AG08395 (cell line): Measurements from ENCODE around the gene PHOSPHO2.

Experiments
- DNase-seq: peaks from one replicate; pipeline ENCODE4 v3.0.0; 2012; ENCODE audit warnings: mixed read lengths, low spot score

The PHOSPHO2 gene

GRCh38 chr2:169694113-169694893 is at the start of gene PHOSPHO2, which contains the start of gene CFAP210:
Gene PHOSPHO2, plus strand, starts transcription at chr2:169694469. Its CDS starts 6,503 bp downstream, at chr2:169700972.
Gene CFAP210, minus strand, starts transcription at chr2:169694405. Its CDS starts 78 bp downstream, at chr2:169694327.
- peak; percentile 98 for DNase-seq

- DNase-seq, result no peak
These were observed 46.8 kb upstream of the PHOSPHO2 start for GRCh38 chr2:169647496-169647895.

GRCh38 chr2:169649278-169649677 is 45.0 kb upstream of the PHOSPHO2 start:
- DNase-seq, result no peak

- DNase-seq, result no peak
These were observed 40.6 kb upstream of the PHOSPHO2 start for GRCh38 chr2:169653636-169654035.

- no peak for DNase-seq
These were observed 38.1 kb upstream of the PHOSPHO2 start for GRCh38 chr2:169656164-169656563.

- no peak for DNase-seq
These were observed 35.4 kb upstream of the PHOSPHO2 start for GRCh38 chr2:169658877-169659276.

GRCh38 chr2:169659320-169659719 is 34.9 kb upstream of the PHOSPHO2 start:
- no peak for DNase-seq

- DNase-seq, result no peak
These were observed 33.0 kb upstream of the PHOSPHO2 start for GRCh38 chr2:169661265-169661664.

GRCh38 chr2:169662744-169663143 is 31.5 kb upstream of the PHOSPHO2 start:
- no peak for DNase-seq

GRCh38 chr2:169663247-169663646 is 31.0 kb upstream of the PHOSPHO2 start:
- no peak for DNase-seq

GRCh38 chr2:169664600-169664977 is 29.7 kb upstream of the PHOSPHO2 start:
- peak; percentile 13 for DNase-seq

GRCh38 chr2:169664978-169665930 is 29.0 kb upstream of the PHOSPHO2 start:
- no peak for DNase-seq

GRCh38 chr2:169667583-169667982 is 26.7 kb upstream of the PHOSPHO2 start:
- DNase-seq, result no peak

GRCh38 chr2:169670215-169670651 is 24.0 kb upstream of the PHOSPHO2 start:
- peak; percentile 25 for DNase-seq

GRCh38 chr2:169670937-169671336 is 23.3 kb upstream of the PHOSPHO2 start:
- DNase-seq, result no peak

GRCh38 chr2:169672406-169672805 is 21.9 kb upstream of the PHOSPHO2 start:
- DNase-seq, result no peak

- no peak for DNase-seq
These were observed 21.2 kb upstream of the PHOSPHO2 start for GRCh38 chr2:169673106-169673505.

- DNase-seq, result no peak
These were observed 20.3 kb upstream of the PHOSPHO2 start for GRCh38 chr2:169673921-169674320.

- DNase-seq, result no peak
These were observed 17.9 kb upstream of the PHOSPHO2 start for GRCh38 chr2:169676357-169676756.

GRCh38 chr2:169676850-169677249 is 17.4 kb upstream of the PHOSPHO2 start:
- DNase-seq, result no peak

- no peak for DNase-seq
These were observed 11.2 kb upstream of the PHOSPHO2 start for GRCh38 chr2:169683054-169683424.

- no peak for DNase-seq
These were observed 10.7 kb upstream of the PHOSPHO2 start for GRCh38 chr2:169683425-169684134.
